Keratinocyte (primary cell): ENCODE data around the gene HMGXB3. TPM values are rescaled to one million over a fixed set of nuclear protein-coding genes. Genes with fewer than 3 reads are reported as not detected.

Source experiments
- DNase-seq: peaks from one replicate; pipeline ENCODE4 v3.0.0-alpha.2; 2011; ENCODE audit warnings: low read depth, missing footprints, low spot score
- FAIRE-seq: peaks from 2 replicates; lab custom pipeline; 2011; peaks lifted over from hg19 to GRCh38; lab: Jason Lieb, UNC
- H2AFZ ChIP-seq: 2 replicates; pipeline ENCODE4 v1.6.0; 2012; ENCODE audit warnings: low read length, control low read depth, inconsistent platforms; ENCODE audit not compliant: control insufficient read depth
- H3K27ac ChIP-seq: 2 replicates; pipeline ENCODE4 v1.5.1; 2011; ENCODE audit warnings: low read length; ENCODE audit not compliant: control insufficient read depth, insufficient read depth
- H3K27me3 ChIP-seq: 3 replicates; pipeline ENCODE4 v1.6.0; 2011; ENCODE audit warnings: low read length; ENCODE audit not compliant: control insufficient read depth, insufficient read depth; ENCODE audit errors: extremely low read depth
- H3K36me3 ChIP-seq, 2 experiments: 2 replicates in 1 of 2; 3 replicates in 1 of 2; pipeline ENCODE4 v1.5.1; 2011; ENCODE audit warnings: low read length in 2 of 2, mild to moderate bottlenecking in 1 of 2; ENCODE audit not compliant: control insufficient read depth in 2 of 2, insufficient read depth in 2 of 2; ENCODE audit errors: extremely low read depth in 1 of 2
- H3K4me1 ChIP-seq: 3 replicates; pipeline ENCODE4 v1.5.1; 2011; ENCODE audit warnings: low read length; ENCODE audit not compliant: control insufficient read depth, insufficient read depth; ENCODE audit errors: extremely low read depth
- H3K4me2 ChIP-seq: 3 replicates; pipeline ENCODE4 v1.6.0; 2011; ENCODE audit warnings: low read depth, low read length; ENCODE audit not compliant: control insufficient read depth, insufficient read depth; ENCODE audit errors: extremely low read depth
- H3K4me3 ChIP-seq, 3 experiments: fragments of 200-600 bp in 1 of 3; sonication (generic) in 1 of 3; 2 replicates in 2 of 3; 3 replicates in 1 of 3; pipeline ENCODE4 v1.5.1; 2011 to 2016; ENCODE audit warnings: low read length in 3 of 3, mild to moderate bottlenecking in 3 of 3, control low read depth in 2 of 3, inconsistent platforms in 1 of 3, low read depth in 1 of 3, mixed read lengths in 1 of 3, mixed run types in 1 of 3, moderate library complexity in 1 of 3; ENCODE audit not compliant: control insufficient read depth in 2 of 3, insufficient read depth in 2 of 3; ENCODE audit errors: extremely low read depth in 1 of 3
- H3K79me2 ChIP-seq: 2 replicates; pipeline ENCODE4 v1.6.0; 2012; ENCODE audit warnings: low read length; ENCODE audit not compliant: control insufficient read depth, insufficient read depth
- H3K9ac ChIP-seq: 3 replicates; pipeline ENCODE4 v1.6.0; 2011; ENCODE audit warnings: low read length; ENCODE audit not compliant: control insufficient read depth, insufficient read depth; ENCODE audit errors: extremely low read depth
- H3K9me1 ChIP-seq: 3 replicates; pipeline ENCODE4 v1.6.0; 2011; ENCODE audit warnings: low read length; ENCODE audit not compliant: control insufficient read depth, insufficient read depth; ENCODE audit errors: extremely low read depth
- H3K9me3 ChIP-seq: 2 replicates; pipeline ENCODE4 v1.5.1; 2012; ENCODE audit warnings: low read depth, low read length; ENCODE audit not compliant: control insufficient read depth
- H4K20me1 ChIP-seq: 3 replicates; pipeline ENCODE4 v1.6.0; 2011; ENCODE audit warnings: low read length; ENCODE audit not compliant: control insufficient read depth, insufficient read depth; ENCODE audit errors: extremely low read depth
- CTCF ChIP-seq, 3 experiments: IDR thresholded peaks in 1 of 3; conservative IDR thresholded peaks in 1 of 3; optimal IDR thresholded peaks in 1 of 3; 2 replicates in 2 of 3; 3 replicates in 1 of 3; pipeline versions ENCODE3 to v1.5.1; 2011; ENCODE audit warnings: low read length in 3 of 3, mild to moderate bottlenecking in 3 of 3, moderate library complexity in 2 of 3, control low read depth in 1 of 3, inconsistent platforms in 1 of 3; ENCODE audit not compliant: insufficient read depth in 2 of 3; ENCODE audit errors: extremely low read depth in 1 of 3
- EZH2 ChIP-seq: IDR thresholded peaks from one replicate; pipeline ENCODE4 v1.6.1; 2012; ENCODE audit warnings: inconsistent platforms, mild to moderate bottlenecking, low read length, moderate library complexity
- dilution Hi-C: fragments of 300-500 bp; cut with MboI; formaldehyde crosslinking; loops from one replicate; pipeline ENCODE4 v1.7.0; 2020; ENCODE audit warnings: low sequenced_read_pairs; ENCODE audit not compliant: extremely low pct_ligation_motif_present
- polyA plus RNA-seq, 5 experiments: library from polyadenylated mRNA; depleted of rRNA in 3 of 5; stranded (reverse) in 3 of 5; stranded (forward) in 1 of 5; unstranded in 1 of 5; fragments of >200 nt; gene quantifications; 1 replicate in 1 of 5; 2 replicates in 3 of 5; 3 replicates in 1 of 5; pipeline versions ENCODE4 v1.2.1 to v1.2.3, GENCODE V29; 2011 to 2012; ENCODE audit warnings: missing spikeins in 2 of 5, low read depth in 1 of 5, low replicate concordance in 1 of 5

Gene HMGXB3
- polyA plus RNA-seq, 1 donor (not counting 4 experiments of a cell fraction or from before 2014, with no cell fraction given): 39.4 TPM

DNA sequence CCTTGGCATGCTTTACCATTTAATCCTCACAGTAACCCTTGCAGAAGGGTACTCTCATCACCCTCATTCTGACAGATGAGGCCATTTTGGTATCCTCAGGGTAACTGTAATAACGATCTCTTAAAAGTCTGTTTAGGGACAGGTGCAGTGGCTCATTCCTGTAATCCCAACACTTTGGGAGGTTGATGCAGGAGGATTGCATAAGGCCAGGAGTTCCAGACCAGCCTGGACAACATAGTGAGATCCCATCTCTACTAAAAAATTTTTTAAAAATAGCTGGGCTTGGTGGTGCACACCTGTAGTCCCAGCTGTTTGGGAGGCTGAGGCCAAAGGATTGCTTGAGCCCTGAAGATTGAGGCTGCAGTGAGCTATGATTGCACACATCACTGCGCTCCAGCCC is 54.0 kb downstream of the HMGXB3 start:
- Histone ChIP-seq H3K27ac (no peak overlapping the region), H3K9ac (no peak overlapping the region), H3K79me2 (no peaks in the 10 kb centered on the region), H3K4me3 (no peak overlapping the region), H4K20me1 (no peaks in the 10 kb centered on the region), H3K4me2 (no peak overlapping the region), H3K4me1 (peaks cover 27% of the 10 kb centered on the region), H3K36me3 (peaks cover 37 to 63% of the 10 kb centered on the region in 2 experiments), H3K27me3 (no peaks in the 10 kb centered on the region), H3K9me1 (peaks cover 3% of the 10 kb centered on the region), H3K9me3 (no peaks in the 10 kb centered on the region), H2AFZ (no peak overlapping the region)
- FAIRE-seq: no peak
- no peak for TF ChIP-seq CTCF (optimal IDR thresholded peaks at IDR 0.05 in 1 of 3, IDR thresholded peaks at IDR 0.05 in 1 of 3, conservative IDR thresholded peaks at IDR 0.05 in 1 of 3; ENCODE audit: extremely low read depth in 1 of 3, insufficient read depth in 2 of 3, low read length in 3 of 3)
- TF ChIP-seq EZH2: no peak
- dilution Hi-C loops: no loop called here
- no peak for DNase-seq

DNA sequence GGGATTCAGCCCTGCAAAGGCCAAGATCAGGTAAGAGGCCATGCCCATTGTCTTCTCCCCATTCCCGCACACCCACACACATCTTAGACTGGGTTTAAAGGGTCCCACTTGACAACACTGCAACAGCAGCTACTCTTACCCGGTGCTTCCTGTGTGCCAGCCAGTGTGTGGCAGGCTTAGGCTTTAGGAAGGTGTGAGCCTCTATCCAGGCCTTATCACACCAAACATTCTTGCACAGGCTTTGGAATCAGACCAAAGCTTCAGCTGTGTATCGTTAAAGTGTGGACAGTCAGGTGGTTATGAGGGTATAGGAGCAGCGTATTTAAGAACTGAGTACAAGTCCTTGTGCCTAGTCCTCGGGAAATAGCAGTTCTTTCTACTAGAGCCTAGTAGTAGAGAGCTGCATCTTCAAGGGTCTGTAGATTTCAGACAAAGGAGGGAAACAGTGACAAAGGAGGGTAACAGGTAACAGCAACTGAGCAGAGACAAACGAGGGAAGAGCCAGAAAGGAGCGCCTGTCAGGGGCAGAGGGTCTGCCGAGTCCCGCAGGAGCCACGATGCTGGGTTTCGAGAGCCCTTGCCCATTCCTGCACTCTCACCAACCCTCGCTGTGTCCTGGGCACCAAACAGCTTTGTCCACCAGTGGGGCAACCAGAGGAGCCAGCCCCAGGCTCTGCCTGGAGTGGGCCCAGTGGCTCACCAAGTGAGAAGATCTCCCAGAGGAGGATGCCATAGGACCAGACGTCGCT is 55.0 kb downstream of the HMGXB3 start:
- dilution Hi-C loops: no loop called here
- Histone ChIP-seq H3K9me1 (peaks cover 3% of the 10 kb centered on the region), H3K36me3 (peaks cover 31 to 53% of the 10 kb centered on the region in 2 experiments), H3K4me3 (no peak overlapping the region), H3K9me3 (no peaks in the 10 kb centered on the region), H3K4me2 (no peak overlapping the region), H3K79me2 (no peaks in the 10 kb centered on the region), H3K9ac (no peak overlapping the region), H3K27ac (no peak overlapping the region), H3K4me1 (peaks cover 18% of the 10 kb centered on the region), H4K20me1 (no peaks in the 10 kb centered on the region), H3K27me3 (no peaks in the 10 kb centered on the region), H2AFZ (no peak overlapping the region)
- TF ChIP-seq EZH2 (no peak), CTCF (optimal IDR thresholded peaks at IDR 0.05 in 1 of 3, IDR thresholded peaks at IDR 0.05 in 1 of 3, conservative IDR thresholded peaks at IDR 0.05 in 1 of 3; ENCODE audit: extremely low read depth in 1 of 3, insufficient read depth in 2 of 3, low read length in 3 of 3) (no peak)
- no peak for FAIRE-seq
- no peak for DNase-seq
